GM19193 (cell line): Measurements from ENCODE around the gene SRXN1.

ENCODE experiments used
- POLR2A ChIP-seq: IDR thresholded peaks from 4 replicates; pipeline ENCODE4 v1.6.1; 2011; ENCODE audit not compliant: insufficient read depth, insufficient read length; ENCODE audit errors: extremely low read depth

Gene SRXN1

DNA sequence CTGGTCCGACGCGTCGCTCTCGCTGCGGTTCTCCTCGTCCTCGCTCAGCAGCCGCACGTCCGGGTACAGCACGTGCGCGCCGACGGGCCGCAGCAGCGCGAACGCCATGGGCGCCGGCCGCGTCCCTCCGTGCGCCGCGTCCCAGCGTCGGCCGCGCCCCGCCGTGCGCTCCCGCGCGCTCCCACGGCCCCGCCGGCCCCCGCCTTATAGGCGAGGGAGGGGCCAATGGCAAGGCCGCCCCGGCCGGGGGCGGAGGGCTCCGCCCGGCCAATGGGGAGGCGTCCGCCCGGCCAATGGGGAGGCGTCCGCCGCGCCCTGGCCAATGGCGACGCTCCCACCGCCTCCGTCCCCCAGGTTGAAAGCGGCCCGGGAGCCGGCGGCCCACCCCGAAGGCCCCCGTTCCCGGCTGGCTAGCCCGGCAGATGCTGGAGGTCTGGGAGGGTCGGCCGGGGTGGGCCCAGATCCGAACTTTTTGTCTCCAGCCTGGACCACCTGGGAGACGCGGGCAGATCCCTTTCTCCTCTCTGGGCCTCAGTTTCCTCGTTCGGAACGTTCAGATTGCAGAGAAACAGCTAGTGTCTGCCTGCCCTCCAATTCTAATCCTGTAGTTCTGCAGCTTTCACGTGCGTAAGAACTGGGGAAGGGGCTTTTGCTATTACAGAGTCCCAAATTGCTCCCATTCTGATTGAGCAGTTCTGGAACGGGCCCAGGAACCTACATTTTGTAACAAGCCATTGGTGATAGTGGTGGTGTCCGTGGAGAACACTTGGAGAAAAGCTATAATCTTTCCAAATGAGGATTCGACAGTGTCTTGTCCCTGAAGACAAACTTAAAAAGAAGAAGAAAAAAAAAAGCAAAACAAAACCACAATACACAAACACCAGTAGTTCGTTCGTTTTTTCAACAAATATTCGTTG is 42.6 kb downstream of the SRXN1 start, which contains the start of gene TCF15:
Gene TCF15 (minus strand): TSS at position 180 of the 917 bp plus-strand sequence. CDS start 72 bp downstream, at position 108.
- TF ChIP-seq POLR2A, result no peak

GRCh38 chr20:609371-609964 is 43.5 kb downstream of the SRXN1 start:
- TF ChIP-seq POLR2A, result no peak

DNA sequence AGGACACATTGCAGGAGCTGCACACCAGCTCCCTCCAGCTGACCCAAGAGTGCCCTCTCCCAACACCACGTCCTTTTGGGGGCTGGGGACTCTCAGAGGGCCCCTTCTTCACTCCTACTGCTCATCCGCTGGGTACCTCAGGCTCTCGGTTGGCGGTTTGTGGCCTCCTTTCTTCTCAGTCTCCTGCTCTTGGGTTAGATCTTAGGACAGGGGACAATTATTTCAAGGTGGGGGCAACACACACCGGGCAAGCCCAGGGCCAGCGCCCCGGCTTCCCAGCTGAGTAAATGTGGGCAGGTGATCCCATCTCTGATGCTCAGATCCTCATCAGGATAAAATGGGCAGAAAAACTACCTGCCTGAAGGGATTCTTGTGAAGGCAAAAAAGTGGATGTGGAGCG is 44.0 kb downstream of the SRXN1 start:
- TF ChIP-seq POLR2A, result no peak

DNA sequence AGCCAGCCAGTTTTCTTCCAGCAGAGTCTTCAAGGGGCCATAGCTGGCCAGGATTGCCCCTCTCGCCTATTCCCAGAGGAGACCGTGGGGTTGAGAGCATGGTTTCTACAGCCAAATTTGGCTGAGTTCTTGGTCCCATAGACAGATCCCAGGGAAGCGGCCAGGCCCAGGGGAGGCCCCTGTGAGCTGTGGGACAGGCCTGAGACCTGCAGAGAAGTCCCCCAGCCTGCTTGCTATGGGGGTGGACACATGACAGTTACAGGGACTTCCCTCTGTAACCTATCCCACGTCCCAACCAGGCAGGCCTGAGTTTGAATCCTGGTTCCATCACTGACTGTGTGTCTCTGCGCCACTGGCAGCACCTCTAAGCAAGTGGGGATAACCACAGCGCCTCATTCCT is 45.5 kb downstream of the SRXN1 start:
- no peak for TF ChIP-seq POLR2A

GRCh38 chr20:605237-605636 is 47.8 kb downstream of the SRXN1 start:
- no peak for TF ChIP-seq POLR2A

DNA sequence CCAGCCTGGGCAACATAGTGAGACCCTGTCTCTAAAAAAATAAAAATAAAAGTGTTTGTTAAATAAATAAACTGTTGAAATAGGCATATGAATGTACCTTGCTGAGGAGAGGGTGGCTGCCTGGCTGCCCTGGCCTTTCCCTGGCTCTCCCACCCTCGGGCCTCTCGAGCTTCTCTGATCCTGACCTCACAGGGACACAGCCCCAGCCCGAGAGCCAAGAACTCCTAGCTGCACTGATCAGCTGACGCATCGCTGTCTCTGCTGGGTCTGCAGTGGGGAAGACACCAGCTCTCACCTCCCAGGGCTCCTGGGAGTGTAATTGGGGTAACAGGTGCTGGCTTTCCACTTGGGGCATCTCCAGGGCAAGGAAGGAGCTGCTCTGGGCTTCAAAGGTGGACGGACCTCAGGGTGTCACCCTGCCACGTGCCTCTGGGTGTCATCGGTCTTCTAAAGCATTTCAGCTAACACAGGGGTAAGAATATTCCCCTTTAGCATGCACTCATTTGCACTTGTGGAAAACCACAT is 49.8 kb downstream of the SRXN1 start:
- no peak for TF ChIP-seq POLR2A

DNA sequence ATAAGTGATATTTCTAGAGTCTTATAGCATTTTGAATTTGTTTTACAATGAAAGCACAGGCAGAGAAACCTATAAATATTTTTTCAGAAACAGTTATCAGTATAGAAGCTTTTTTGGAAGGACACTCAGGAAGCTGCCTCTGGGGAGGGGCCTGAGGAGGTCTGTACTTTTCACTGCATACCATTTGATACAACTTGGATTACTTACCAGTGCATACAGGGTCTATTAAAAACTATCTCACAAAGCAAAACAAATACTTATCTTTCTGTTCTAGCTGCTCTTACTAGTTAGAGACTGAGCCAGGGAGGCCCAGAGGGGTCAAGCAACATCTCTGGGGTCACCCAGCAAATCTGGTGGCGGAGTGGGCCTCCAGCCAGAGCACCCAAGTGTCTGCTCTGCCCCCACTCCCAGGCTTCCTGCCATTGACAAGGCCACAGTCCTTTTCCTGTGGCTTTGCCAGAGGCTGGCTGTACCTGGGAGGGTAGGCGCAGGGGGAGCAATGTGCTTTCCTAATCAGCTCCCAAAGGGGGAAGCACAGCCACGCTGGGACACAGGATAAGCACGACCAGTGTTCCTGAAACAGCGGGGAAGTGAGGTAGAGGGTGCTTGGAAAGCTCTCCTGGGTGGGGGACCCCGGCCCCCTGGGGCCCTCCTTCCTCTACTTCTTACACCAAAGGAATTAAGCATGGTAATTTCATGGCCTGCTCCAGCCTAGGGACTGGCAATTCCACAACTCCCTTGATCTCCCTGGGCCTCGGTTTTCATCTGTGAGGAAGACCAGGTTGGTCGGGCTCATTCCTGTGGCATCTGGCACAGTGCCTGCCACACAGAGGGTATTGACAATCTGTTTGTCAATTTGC is 50.7 kb downstream of the SRXN1 start:
- TF ChIP-seq POLR2A, result no peak

GRCh38 chr20:600736-601135 is 52.3 kb downstream of the SRXN1 start:
- no peak for TF ChIP-seq POLR2A

GRCh38 chr20:600141-600540 is 52.9 kb downstream of the SRXN1 start:
- no peak for TF ChIP-seq POLR2A

GRCh38 chr20:598133-598850 is 54.7 kb downstream of the SRXN1 start:
- TF ChIP-seq POLR2A, result no peak

DNA sequence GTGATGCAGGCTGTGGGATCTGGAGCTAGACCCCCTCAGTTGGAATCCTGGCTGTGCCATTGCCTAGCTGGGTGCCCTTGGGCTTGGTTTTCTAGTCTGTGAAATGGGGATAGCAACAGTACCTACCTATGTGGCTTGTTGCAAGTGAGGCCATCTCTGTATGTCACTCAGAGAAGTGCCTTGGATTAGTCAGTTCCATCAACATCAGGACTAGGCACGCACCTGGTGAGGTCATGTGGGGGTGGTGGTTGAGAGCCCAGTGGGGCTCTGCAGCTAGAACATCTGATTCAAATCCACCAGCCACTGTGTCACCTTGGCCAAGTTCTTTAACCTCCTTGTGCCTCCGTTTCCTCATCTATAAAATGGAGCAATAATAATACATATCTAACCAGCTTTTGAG is 55.4 kb downstream of the SRXN1 start:
- TF ChIP-seq POLR2A, result no peak
